SJSA1 (cell line): ENCODE results near the gene PROC. TPM values are rescaled to one million over a fixed set of nuclear protein-coding genes. Genes with fewer than 3 reads are reported as not detected.

Source experiments
- DNase-seq, 2 experiments: peaks; one replicate each; pipeline ENCODE4 v3.0.0-alpha.2; 2015 to 2020; ENCODE audit warnings: low spot score in 2 of 2, low read depth in 1 of 2
- H3K27ac ChIP-seq: fragments of 250-450 bp; sonication (Bioruptor Pico); 2 replicates; pipeline ENCODE4 v1.5.1; 2020; ENCODE audit warnings: mild to moderate bottlenecking, moderate library complexity
- H3K27me3 ChIP-seq: fragments of 250-450 bp; sonication (Bioruptor Pico); replicated peaks from 2 replicates; pipeline ENCODE4 v1.5.1; 2020; ENCODE audit warnings: mild to moderate bottlenecking, moderate library complexity
- H3K36me3 ChIP-seq: fragments of 250-450 bp; sonication (Bioruptor Pico); 2 replicates; pipeline ENCODE4 v1.5.1; 2020; ENCODE audit warnings: mild to moderate bottlenecking
- H3K4me1 ChIP-seq: fragments of 250-450 bp; sonication (Bioruptor Pico); replicated peaks from 2 replicates; pipeline ENCODE4 v1.6.1; 2021; ENCODE audit warnings: mild to moderate bottlenecking
- H3K4me3 ChIP-seq: fragments of 250-450 bp; sonication (Bioruptor Pico); 2 replicates; pipeline ENCODE4 v1.5.1; 2020; ENCODE audit warnings: mild to moderate bottlenecking
- H3K9me3 ChIP-seq: fragments of 250-450 bp; sonication (Bioruptor Pico); replicated peaks from 2 replicates; pipeline ENCODE4 v1.5.1; 2020; ENCODE audit warnings: mild to moderate bottlenecking
- total RNA-seq: library from RNA; depleted of rRNA; stranded (reverse); fragments of >200 nt; shearing (Covaris generic); gene quantifications from 2 replicates; pipeline ENCODE4 v1.2.3, GENCODE V29; 2014; rRNA removed

Gene PROC
- 0.63 TPM in 1 of 2 replicates, not detected in the other for total RNA-seq

GRCh38 chr2:127418300-127419111 lies at the start of gene PROC:
Gene PROC, plus strand, starts transcription at chr2:127418427. Its CDS starts 1,516 bp downstream, at chr2:127419943.
- Histone ChIP-seq H3K4me1 (peaks cover 24% of the 10 kb centered on the region), H3K9me3 (no peaks in the 10 kb centered on the region), H3K36me3 (no peaks in the 10 kb centered on the region), H3K4me3 (no peak within 1 kb of the TSS), H3K27ac (no peak within 1 kb of the TSS), H3K27me3 (peaks cover 4% of the 10 kb centered on the region)
- no peak for DNase-seq

- Histone ChIP-seq H3K4me1 (no peaks in the 10 kb centered on the region), H3K27me3 (no peaks in the 10 kb centered on the region), H3K4me3 (no peak overlapping the region), H3K36me3 (no peaks in the 10 kb centered on the region), H3K9me3 (no peaks in the 10 kb centered on the region; the same call in 1 of the 2 replicates), H3K27ac (no peak overlapping the region)
- no peak for DNase-seq
Measured at GRCh38 chr2:127370010-127370409, 48.2 kb upstream of the PROC start.

GRCh38 chr2:127371037-127371436 lies 47.2 kb upstream of the PROC start:
- DNase-seq: no peak
- H3K36me3 ChIP-seq: no peaks in the 10 kb centered on the region
- no peaks in the 10 kb centered on the region for H3K27me3 ChIP-seq
- no peak overlapping the region for H3K27ac ChIP-seq
- no peak overlapping the region for H3K4me3 ChIP-seq
- no peaks in the 10 kb centered on the region for H3K4me1 ChIP-seq
- no peaks in the 10 kb centered on the region; the same call in 1 of the 2 replicates for H3K9me3 ChIP-seq

GRCh38 chr2:127373362-127374083 lies 44.7 kb upstream of the PROC start:
- no peaks in the 10 kb centered on the region for H3K4me1 ChIP-seq
- H3K36me3 ChIP-seq: no peaks in the 10 kb centered on the region
- no peak overlapping the region for H3K27ac ChIP-seq
- no peak for DNase-seq
- H3K27me3 ChIP-seq: no peaks in the 10 kb centered on the region
- H3K4me3 ChIP-seq: no peak overlapping the region
- H3K9me3 ChIP-seq: no peaks in the 10 kb centered on the region; the same call in 1 of the 2 replicates

GRCh38 chr2:127376257-127376656 lies 42.0 kb upstream of the PROC start:
- Histone ChIP-seq H3K4me1 (no peaks in the 10 kb centered on the region), H3K36me3 (no peaks in the 10 kb centered on the region), H3K4me3 (no peak overlapping the region), H3K9me3 (no peaks in the 10 kb centered on the region; the same call in 1 of the 2 replicates), H3K27ac (no peak overlapping the region), H3K27me3 (no peaks in the 10 kb centered on the region)
- no peak for DNase-seq

GRCh38 chr2:127377262-127377661 lies 41.0 kb upstream of the PROC start:
- Histone ChIP-seq H3K27me3 (no peaks in the 10 kb centered on the region), H3K36me3 (no peaks in the 10 kb centered on the region), H3K9me3 (no peaks in the 10 kb centered on the region; the same call in 1 of the 2 replicates), H3K4me3 (no peak overlapping the region), H3K4me1 (peaks cover 7% of the 10 kb centered on the region), H3K27ac (no peak overlapping the region)
- no peak for DNase-seq

GRCh38 chr2:127378720-127379119 lies 39.5 kb upstream of the PROC start:
- H3K4me3 ChIP-seq: no peak overlapping the region
- peaks cover 7% of the 10 kb centered on the region for H3K4me1 ChIP-seq
- no peaks in the 10 kb centered on the region for H3K36me3 ChIP-seq
- no peak overlapping the region for H3K27ac ChIP-seq
- no peaks in the 10 kb centered on the region for H3K27me3 ChIP-seq
- H3K9me3 ChIP-seq: no peaks in the 10 kb centered on the region
- no peak for DNase-seq

GRCh38 chr2:127379712-127380355 lies 38.4 kb upstream of the PROC start:
- H3K4me1 ChIP-seq: peaks cover 8% of the 10 kb centered on the region
- no peaks in the 10 kb centered on the region for H3K27me3 ChIP-seq
- no peak overlapping the region for H3K4me3 ChIP-seq
- DNase-seq: no peak
- H3K27ac ChIP-seq: no peak overlapping the region
- 0 out of 2 replicates have a peak, but pooled peaks cover 1% of the 10 kb centered on the region for H3K36me3 ChIP-seq
- no peaks in the 10 kb centered on the region for H3K9me3 ChIP-seq

- Histone ChIP-seq H3K27me3 (no peaks in the 10 kb centered on the region), H3K4me3 (no peak overlapping the region), H3K27ac (no peak overlapping the region), H3K36me3 (0 out of 2 replicates have a peak, but pooled peaks cover 3% of the 10 kb centered on the region), H3K4me1 (peaks cover 21% of the 10 kb centered on the region), H3K9me3 (no peaks in the 10 kb centered on the region)
- peak in 1 of 2 experiments; percentile 18 for DNase-seq
Measured at GRCh38 chr2:127381762-127382161, 36.5 kb upstream of the PROC start.

- H3K27ac ChIP-seq: no peak overlapping the region
- H3K36me3 ChIP-seq: peaks cover 9% of the 10 kb centered on the region
- DNase-seq: no peak
- no peak overlapping the region for H3K4me3 ChIP-seq
- H3K9me3 ChIP-seq: peaks cover 2% of the 10 kb centered on the region; the same call in 1 of the 2 replicates
- H3K27me3 ChIP-seq: no peaks in the 10 kb centered on the region
- H3K4me1 ChIP-seq: peaks cover 23% of the 10 kb centered on the region
Measured at GRCh38 chr2:127382831-127383230, 35.4 kb upstream of the PROC start.

GRCh38 chr2:127384529-127384928 lies 33.7 kb upstream of the PROC start:
- Histone ChIP-seq H3K27ac (no peak overlapping the region), H3K4me3 (no peak overlapping the region), H3K9me3 (peaks cover 2% of the 10 kb centered on the region; the same call in 1 of the 2 replicates), H3K27me3 (no peaks in the 10 kb centered on the region), H3K4me1 (peaks cover 32% of the 10 kb centered on the region), H3K36me3 (peaks cover 9% of the 10 kb centered on the region)
- no peak for DNase-seq

GRCh38 chr2:127386246-127386645 lies 32.0 kb upstream of the PROC start:
- Histone ChIP-seq H3K36me3 (peaks cover 9% of the 10 kb centered on the region), H3K4me1 (peaks cover 32% of the 10 kb centered on the region), H3K4me3 (peak overlapping the region; percentile 99; the same call in 1 of the 2 replicates), H3K9me3 (peaks cover 2% of the 10 kb centered on the region; the same call in 1 of the 2 replicates), H3K27ac (no peak overlapping the region), H3K27me3 (no peaks in the 10 kb centered on the region)
- DNase-seq: no peak

- Histone ChIP-seq H3K4me1 (peaks cover 26% of the 10 kb centered on the region), H3K27me3 (no peaks in the 10 kb centered on the region), H3K27ac (peak overlapping the region; percentile 98), H3K9me3 (peaks cover 2% of the 10 kb centered on the region; the same call in 1 of the 2 replicates), H3K4me3 (peak overlapping the region; percentile 99), H3K36me3 (peaks cover 9% of the 10 kb centered on the region)
- peak; percentile 89 to 90 for DNase-seq
Measured at GRCh38 chr2:127386764-127387654, 31.2 kb upstream of the PROC start.
